Ovary (tissue), 9 donors: Measurements from ENCODE around the gene LYPD3. TPM values are rescaled to one million over a fixed set of nuclear protein-coding genes. Genes with fewer than 3 reads are reported as not detected.

Experiments used
- DNase-seq, 5 donors: peaks; one replicate each; pipeline ENCODE4 v3.0.0-alpha.2; 2019 to 2020
- H3K27ac ChIP-seq, 2 donors: fragments of 200-600 bp; one replicate each; pipeline versions ENCODE4 v1.5.1 to v1.8.0; 2019 to 2022
- H3K27me3 ChIP-seq: fragments of 200-600 bp; one replicate; pipeline ENCODE4 v1.8.0; 2022
- H3K36me3 ChIP-seq: fragments of 200-600 bp; sonication (generic); one replicate; pipeline ENCODE4 v1.5.1; 2019
- H3K4me1 ChIP-seq: one replicate; pipeline ENCODE4 v1.8.1; 2013; ENCODE audit warnings: mild to moderate bottlenecking, moderate library complexity; ENCODE audit not compliant: insufficient read depth
- H3K4me3 ChIP-seq: fragments of 200-600 bp; sonication (generic); one replicate; pipeline ENCODE4 v1.5.1; 2017
- H3K9me3 ChIP-seq, 2 donors: fragments of 200-600 bp in 1 of 2; sonication (generic) in 1 of 2; one replicate each; pipeline versions ENCODE4 v1.5.1 to v1.8.1; 2013 to 2019; ENCODE audit warnings: mild to moderate bottlenecking in 1 of 2, moderate library complexity in 1 of 2
- EP300 ChIP-seq: sonication (generic); formaldehyde crosslinking; IDR thresholded peaks from one replicate; pipeline ENCODE4 v1.6.1; 2017; ENCODE audit warnings: antibody characterized with exemption
- POLR2A ChIP-seq: fragments of 450-650 bp; IDR thresholded peaks from one replicate; pipeline ENCODE4 v1.6.1; 2017; ENCODE audit warnings: antibody characterized with exemption, mild to moderate bottlenecking, moderate library complexity
- WGBS, 3 donors: extraction: QIAGEN DNeasy Blood & Tissue Kit in 1 of 3; methylation state at CpG; one replicate each; pipeline versions ENCODE4 v1.1.5 to v1.1.7; 2013 to 2017; 5-methylcytosine and 5-hydroxymethylcytosine counted together
- intact Hi-C, 4 donors: fragments of 100-400 bp; cut with DNase I; formaldehyde crosslinking; loops; one replicate each; pipeline versions ENCODE4 v1.11.0 to v1.15.1; 2022 to 2023
- polyA plus RNA-seq, 2 donors: library from polyadenylated mRNA; stranded (reverse); fragments of 200-250 nt in 1 of 2; fragments of 350-450 nt in 1 of 2; fragmentation: Illumina TruSeq in 1 of 2; extraction: RNeasy Lipid Tissue Mini Kit (QIAGEN cat#74804) in 1 of 2; gene quantifications; one replicate each; pipeline ENCODE4 v1.2.3, GENCODE V29; 2013 to 2014
- total RNA-seq, 7 donors: library from RNA; depleted of rRNA in 2 of 7; stranded (reverse); fragments of >200 nt in 2 of 7; fragmentation: NEBNext Ultra II Directional in 3 of 7; extraction: Animal tissue kit (Norgen Biotek cat#: 25700) in 3 of 7; gene quantifications; one replicate each; pipeline versions ENCODE4 v1.1.0 to v1.2.4, GENCODE V29; 2016 to 2023
- TF ChIP-seq, protein P1 (sequence below), 3 donors: fragments of 450-650 bp in 2 of 3; fragments of 200-600 bp in 1 of 3; IDR thresholded peaks; one replicate each; pipeline versions ENCODE4 v1.5.1 to v1.8.0; 2016 to 2022; ENCODE audit warnings: antibody characterized with exemption in 3 of 3, mild to moderate bottlenecking in 1 of 3
- donor health status: DM: no; HTN: no; CAD: no; lungs with moderate emphysema.
- donor health status: DM: no; HTN: no; CAD: no.
- donor health status: Bipolar disorder and iron deficiency.
- donor health status: DM: yes; HTN: yes; CAD: no.
- donor health status: DM: no; HTN: no; CAD: no.
- donor health status: DM: yes; HTN: yes; CAD: no.

Gene LYPD3
- total and polyA plus RNA-seq, 9 donors = 1.8 to 15.1 (median 4.0) TPM

DNA sequence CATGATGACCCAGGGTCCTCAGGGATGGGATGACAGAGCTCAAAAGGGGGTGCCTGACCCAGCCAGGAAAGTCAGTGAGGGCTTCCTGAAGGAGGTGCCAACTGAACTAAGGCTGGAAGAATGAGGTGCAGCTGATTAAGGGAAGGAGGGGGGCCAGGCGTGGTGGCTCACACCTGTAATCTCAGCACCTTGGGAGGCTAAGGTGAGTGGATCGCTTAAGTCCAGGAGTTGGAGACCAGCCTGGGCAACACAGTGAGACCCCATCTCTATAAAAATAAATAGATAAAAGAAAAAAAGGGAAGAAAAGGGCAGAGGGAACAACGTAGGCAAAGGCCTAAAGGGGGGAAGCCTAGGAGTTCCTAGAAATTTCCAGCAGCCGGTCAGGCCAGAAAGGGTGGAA lies 9.1 kb upstream of the LYPD3 start:
- intact Hi-C loops = no loop called here
- Histone ChIP-seq H3K27me3 (no peaks in the 10 kb centered on the region), H3K4me3 (no peak overlapping the region), H3K36me3 (no peaks in the 10 kb centered on the region), H3K9me3 (no peaks in the 10 kb centered on the region), H3K27ac (peak overlapping the region; percentile 50 to 80), H3K4me1 (no peaks in the 10 kb centered on the region)
- 60 to 67% (median 64%) methylated on average over 4 of the region's 4 CpGs for WGBS, 3 donors
- DNase-seq = no peak
- TF ChIP-seq, protein P1, sequence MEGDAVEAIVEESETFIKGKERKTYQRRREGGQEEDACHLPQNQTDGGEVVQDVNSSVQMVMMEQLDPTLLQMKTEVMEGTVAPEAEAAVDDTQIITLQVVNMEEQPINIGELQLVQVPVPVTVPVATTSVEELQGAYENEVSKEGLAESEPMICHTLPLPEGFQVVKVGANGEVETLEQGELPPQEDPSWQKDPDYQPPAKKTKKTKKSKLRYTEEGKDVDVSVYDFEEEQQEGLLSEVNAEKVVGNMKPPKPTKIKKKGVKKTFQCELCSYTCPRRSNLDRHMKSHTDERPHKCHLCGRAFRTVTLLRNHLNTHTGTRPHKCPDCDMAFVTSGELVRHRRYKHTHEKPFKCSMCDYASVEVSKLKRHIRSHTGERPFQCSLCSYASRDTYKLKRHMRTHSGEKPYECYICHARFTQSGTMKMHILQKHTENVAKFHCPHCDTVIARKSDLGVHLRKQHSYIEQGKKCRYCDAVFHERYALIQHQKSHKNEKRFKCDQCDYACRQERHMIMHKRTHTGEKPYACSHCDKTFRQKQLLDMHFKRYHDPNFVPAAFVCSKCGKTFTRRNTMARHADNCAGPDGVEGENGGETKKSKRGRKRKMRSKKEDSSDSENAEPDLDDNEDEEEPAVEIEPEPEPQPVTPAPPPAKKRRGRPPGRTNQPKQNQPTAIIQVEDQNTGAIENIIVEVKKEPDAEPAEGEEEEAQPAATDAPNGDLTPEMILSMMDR (IDR thresholded peaks at IDR 0.05) = no peak
- TF ChIP-seq POLR2A (no peak), EP300 (no peak)

DNA sequence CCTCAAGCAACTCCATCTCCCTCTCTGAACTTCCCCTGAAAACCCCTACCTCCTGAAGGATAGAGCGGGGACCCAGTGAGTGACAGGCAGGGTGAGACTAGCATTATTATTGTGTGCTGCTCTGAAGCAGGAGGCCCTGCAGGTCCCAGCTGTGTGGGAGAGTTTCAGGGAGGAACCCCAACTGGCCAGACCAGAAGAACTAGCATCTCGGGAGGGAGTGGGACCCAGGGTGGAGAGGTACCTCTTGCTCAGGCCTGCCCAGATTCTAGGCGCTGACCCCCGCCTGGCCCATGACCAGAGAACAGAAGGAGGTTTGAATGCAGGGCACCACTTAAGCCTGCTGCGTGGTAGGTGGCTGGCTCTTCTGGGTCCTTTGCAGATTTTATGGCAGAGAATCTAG lies 5.7 kb upstream of the LYPD3 start:
- 67 to 75% (median 71%) methylated on average over 5 of the region's 5 CpGs for WGBS, 3 donors
- TF ChIP-seq, protein P1 (IDR thresholded peaks at IDR 0.05) = no peak
- TF ChIP-seq EP300 = no peak
- TF ChIP-seq POLR2A = no peak

DNA sequence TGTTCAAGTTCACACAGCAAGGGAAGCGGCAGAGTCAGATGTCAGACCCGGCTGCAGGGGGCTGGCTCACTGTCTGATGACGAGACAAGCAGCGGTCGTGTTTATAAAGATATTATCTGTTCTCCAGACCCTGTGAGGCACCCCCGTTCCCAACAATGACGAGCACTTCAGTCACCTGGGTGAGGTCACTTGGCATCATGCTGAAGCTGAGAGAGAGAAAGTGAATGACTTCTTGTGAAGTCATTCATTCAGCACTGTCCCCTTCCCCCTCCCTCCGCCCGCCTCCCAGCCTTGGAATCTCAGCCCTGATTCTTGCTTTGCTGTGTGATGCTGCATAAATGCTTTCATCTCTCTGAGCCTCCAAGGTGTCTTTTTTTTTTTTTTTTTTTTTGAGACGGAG lies 4.9 kb upstream of the LYPD3 start:
- Histone ChIP-seq H3K27me3 (no peaks in the 10 kb centered on the region), H3K9me3 (no peaks in the 10 kb centered on the region), H3K36me3 (no peaks in the 10 kb centered on the region), H3K4me3 (no peak overlapping the region), H3K4me1 (no peaks in the 10 kb centered on the region), H3K27ac (no peak overlapping the region)
- 61 to 70% (median 65%) methylated on average over 10 of the region's 10 CpGs for WGBS, 3 donors
- TF ChIP-seq, protein P1 (IDR thresholded peaks at IDR 0.05) = no peak
- no peak for DNase-seq
- intact Hi-C loops = no loop called here

More for the DNA sequence above, 5.7 kb upstream of the LYPD3 start:
- Histone ChIP-seq H3K27ac (no peak overlapping the region), H3K27me3 (no peaks in the 10 kb centered on the region), H3K36me3 (no peaks in the 10 kb centered on the region), H3K4me3 (no peak overlapping the region), H3K4me1 (no peaks in the 10 kb centered on the region), H3K9me3 (no peaks in the 10 kb centered on the region)
- intact Hi-C loops = no loop called here
- DNase-seq = no peak

DNA sequence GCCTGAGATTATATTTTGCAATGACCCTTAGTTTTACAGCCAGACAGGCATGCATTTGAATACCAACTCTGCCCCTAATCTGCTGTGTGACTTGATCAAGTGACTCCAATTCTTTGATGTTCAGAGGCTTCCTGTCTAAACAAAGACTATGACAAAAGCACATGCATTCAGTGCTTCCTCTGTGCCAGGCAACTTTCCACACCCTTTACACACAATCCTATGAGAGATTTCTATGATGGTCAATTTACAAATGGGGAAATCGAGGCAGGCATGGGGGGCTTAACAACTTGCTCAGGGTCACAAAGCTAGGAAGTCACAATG lies 3.7 kb upstream of the LYPD3 start:
- H3K9me3 ChIP-seq = no peaks in the 10 kb centered on the region
- intact Hi-C loops = no loop called here
- no peaks in the 10 kb centered on the region for H3K27me3 ChIP-seq
- H3K4me3 ChIP-seq = no peak overlapping the region
- H3K36me3 ChIP-seq = no peaks in the 10 kb centered on the region
- 57 to 68% (median 59%) methylated on average over 1 of the region's 1 CpG for whole genome bisulfite sequencing, 3 donors
- no peak overlapping the region for H3K27ac ChIP-seq
- TF ChIP-seq EP300 = no peak
- no peak for TF ChIP-seq POLR2A
- TF ChIP-seq, protein P1 (IDR thresholded peaks at IDR 0.05) = no peak
- H3K4me1 ChIP-seq = no peaks in the 10 kb centered on the region
- DNase-seq = no peak
